ENCODE measurements around the gene COQ6.
"Not testable (repeated sequence)": the region's sequence is repeated elsewhere in the genome, so short reads cannot be mapped to it uniquely, and the experiment has no call there.

The COQ6 gene

DNA sequence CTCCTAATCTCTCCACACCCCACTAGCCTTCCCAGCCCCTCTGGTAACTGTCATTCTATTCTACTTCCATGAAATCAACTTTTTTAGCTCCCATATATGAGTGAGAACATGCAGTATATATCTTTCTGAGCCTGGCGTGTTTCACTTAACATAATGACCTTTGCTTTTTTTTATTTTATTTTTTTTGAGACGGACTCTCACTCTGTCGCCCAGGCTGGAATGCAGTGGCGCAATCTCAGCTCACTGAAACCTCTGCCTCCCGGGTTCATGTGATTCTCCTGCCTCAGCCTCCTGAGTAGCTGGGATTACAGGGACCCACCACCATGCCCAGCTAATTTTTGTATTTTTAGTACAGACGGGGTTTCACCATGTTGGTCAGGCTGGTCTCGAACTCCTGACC is 38.6 kb downstream of the COQ6 start:
- not testable (repeated sequence) for DNase-seq

DNA sequence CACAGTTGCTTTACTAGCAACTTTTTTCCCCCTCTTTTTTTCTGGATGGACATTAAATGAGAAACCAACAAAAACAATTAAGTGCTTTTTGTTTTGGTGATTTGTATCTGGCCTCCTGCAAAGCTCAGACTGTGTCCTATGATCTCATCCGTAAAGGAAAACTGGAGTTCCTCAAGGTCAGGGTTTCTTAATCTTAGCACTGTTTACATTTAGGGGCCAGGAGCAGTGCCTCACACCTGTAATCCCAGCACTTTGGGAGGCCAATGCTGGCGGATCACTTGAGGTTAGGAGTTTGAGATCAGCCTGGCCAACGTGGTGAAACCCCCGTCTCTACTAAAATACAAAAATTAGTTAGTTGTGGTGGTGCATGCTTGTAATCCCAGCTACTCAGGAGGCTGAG is 41.0 kb downstream of the COQ6 start:
- DNase-seq, result no peak

DNA sequence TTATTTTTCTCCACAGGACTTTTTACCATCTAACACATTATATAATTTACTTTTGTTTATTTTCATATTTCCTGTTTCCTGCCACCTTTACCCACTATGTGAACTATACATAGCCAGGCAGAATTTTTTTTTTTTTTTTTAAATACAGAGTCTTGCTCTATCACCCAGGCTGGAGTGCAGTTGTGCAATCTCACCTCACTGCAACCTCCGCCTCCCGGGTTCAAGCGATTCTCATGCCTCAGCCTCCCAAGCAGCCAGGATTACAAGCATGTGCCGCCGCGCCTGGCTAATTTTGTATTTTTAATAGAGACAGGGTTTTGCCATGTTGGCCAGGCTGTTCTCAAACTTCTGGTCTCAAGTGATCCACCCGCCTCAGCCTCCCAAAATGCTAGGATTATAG is 44.8 kb downstream of the COQ6 start:
- DNase-seq, result not testable (repeated sequence)

DNA sequence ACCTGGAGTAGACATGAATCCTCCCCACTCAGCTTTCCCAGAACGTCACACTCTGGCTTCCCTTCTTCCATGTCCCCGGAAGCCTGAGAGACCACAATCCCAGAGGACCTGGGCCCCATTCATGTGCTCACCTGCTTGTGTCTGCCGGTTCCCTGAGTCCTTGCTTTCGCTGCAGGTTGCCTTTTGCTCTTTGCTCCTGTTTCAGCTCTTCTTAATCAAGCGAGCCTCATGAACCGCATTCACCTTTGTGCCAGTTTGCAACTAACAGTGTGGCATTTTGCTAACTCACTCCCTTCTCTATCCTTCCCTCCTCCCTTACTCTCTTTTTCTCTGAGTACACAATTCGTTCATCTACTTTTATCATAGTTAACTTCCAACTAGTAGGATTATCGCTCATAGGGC is 45.9 kb downstream of the COQ6 start:
- DNase-seq, result no peak

DNA sequence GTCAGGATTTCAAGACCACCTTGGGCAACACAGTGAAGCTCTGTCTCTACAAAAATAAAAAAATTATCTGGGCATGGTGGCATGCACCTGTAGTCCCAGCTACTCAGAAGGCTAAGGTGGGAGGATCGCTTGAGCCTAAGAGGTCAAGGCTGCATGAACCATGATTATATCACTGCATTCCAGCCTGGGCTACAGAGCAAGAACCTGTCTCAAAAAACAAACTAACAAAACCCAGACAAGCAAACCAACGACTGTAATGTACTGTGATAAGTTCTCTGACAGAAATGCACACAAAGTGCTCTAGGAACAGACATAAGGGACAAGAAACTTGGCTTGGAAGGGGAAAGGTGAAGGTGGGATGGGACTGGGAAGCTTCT is 46.6 kb downstream of the COQ6 start:
- DNase-seq, result no peak

DNA sequence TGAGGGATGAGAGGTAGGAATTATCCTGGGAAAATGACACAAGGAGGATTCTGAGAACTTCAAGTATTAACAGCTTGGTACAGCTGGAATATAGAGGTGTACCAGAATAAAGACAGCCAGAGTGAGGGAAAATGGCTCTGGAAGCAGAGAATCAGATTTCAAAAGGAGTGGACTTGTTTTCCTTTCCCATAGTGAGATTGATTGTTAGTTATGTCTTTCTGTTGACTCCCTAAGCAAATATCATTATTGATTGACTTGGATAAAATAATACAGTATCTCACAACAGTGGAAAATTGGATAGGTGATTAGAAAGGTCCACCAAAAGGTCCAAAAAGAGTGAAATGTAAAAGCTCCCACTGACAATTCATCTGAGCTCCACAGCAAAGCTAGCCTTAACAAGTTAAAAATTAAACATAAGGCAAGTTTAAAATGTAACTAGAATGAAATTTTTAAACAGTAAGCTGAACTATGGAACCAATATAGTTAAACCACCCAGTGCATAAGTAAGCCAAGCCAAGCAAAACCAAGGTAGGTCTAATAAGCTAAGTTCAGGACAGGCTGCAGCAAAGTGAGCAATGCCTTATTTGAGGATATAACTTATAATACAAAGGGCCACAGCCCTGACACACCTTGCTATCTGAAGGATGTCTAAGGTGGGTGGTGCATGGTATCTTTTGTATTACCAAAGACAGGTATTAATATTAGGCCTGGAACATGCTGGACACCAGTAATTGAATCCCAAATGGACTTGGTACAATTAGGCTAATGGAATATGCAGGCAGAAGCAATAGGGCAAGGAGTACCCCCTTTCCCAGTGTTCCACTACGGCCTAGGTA is 47.2 kb downstream of the COQ6 start:
- DNase-seq, result no peak

DNA sequence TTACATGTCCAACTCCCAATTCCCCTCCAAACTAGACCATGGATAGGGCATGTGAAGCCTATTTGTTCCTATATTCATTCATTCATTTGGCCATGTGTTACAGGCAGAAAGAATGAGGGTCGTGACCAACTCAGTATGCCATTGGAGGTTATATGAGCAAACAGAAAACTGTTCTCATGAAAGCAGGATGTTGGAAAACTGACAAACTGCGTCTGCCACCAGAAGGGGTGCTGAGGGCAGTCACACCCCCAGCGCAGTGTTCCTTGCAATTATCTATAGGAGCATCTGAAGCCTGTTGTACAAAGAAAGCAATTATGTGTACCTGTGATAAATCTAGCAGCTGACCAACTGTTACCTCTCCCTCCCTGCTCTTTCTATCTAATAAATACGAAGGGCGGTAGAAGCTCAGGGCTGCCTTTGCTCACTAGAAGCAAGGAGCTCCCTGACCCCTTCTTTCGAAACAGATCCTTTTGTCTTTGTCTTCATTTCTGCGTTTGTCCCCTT is 47.9 kb downstream of the COQ6 start:
- DNase-seq, result no peak

DNA sequence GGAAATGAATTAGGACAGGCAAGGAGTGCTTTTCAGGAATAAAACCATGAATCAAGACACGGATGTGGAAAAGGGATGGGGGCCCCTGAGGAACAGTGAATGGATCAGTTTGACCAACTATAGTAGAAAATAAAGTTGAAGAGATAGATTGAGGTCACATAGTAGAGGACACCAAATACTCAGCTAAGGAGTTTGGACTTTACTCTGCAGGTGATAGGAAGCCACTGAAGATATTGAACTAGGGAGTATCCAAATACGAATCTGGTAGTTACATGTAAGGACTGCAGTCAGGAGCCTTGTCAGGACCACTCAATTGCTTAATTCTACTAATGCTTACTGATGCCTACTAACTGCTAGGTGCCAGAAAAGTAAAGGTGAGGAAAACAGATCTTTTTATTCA is 48.6 kb downstream of the COQ6 start:
- no peak for DNase-seq

DNA sequence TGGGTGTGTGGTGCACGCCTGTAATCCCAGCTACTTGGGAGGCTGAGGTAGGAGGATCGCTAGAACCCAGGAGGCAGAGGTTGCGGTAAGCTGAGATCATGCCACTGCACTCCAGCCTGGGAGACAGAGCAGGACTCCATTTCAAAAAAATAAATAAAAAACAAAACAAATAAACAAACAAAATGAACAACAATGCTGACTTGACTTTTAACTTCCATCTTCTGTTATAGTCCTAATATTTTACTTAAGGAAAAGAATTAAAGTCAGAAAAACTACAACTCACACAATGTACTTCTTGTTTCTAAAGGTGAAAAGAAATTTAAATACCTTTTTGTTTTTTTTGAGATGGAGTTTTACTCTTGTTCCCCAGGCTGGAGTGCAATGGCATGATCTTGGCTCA is 55.6 kb downstream of the COQ6 start:
- DNase-seq, result not testable (repeated sequence)

DNA sequence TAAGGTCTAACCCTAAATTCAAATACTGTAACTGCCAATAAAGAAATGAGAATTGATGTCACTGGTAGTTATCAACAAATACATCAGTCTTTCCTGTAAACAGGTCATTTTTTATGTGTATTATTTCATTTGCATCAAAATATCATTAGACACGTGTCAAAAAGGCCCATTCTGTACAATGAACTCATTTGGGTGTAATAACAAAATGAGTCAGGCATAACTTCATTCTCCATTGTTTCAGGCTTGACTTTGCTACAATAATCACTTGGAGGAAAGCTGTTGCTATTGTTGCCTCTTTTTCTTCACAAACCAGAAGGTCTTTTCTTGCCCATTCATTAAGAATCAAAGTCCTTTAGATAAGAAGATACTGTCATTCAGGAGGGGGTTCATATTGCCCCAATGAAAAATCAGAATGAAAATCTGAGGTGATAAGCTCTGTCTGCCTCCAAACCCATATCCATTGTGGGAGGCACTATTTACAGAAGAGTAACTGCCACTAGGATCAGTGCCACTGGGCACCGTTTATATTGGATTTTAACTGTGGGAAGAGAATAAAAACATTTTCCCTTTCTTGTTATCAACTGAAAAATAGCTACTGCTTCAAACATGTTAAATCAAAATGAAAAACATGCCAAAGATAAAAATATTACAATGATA is 58.9 kb downstream of the COQ6 start:
- DNase-seq, result no peak

Data from SHP77 (cell line).